Measurements from ENCODE around the gene RAPGEF4. TPM values are rescaled to one million over a fixed set of nuclear protein-coding genes. Genes with fewer than 3 reads are reported as not detected.

Gene RAPGEF4
- total RNA-seq, 1 donor: 0.36 TPM

DNA sequence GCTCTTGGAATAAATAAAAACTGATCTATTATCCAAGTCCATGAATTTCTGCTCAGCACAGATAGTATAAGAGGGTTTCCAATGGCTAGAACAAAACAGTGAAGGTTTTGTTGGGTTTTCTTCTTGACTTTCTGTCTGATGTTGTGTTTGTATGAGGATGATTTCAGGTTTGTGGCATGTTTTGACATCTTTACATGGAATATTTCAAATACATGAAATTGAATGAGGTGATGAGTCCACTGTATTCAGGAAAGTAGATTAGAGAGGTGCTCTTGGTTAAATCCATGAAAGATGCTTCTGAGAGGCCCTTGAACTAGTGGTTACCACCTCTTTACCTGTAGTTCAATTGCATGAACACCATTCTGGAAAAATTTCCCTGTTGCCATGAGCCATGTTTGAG is 84.3 kb downstream of the RAPGEF4 start:
- Histone ChIP-seq H2AFZ (ENCODE audit: low read length) (no peak overlapping the region), H3K79me2 (ENCODE audit: insufficient read depth, low read length) (no peaks in the 10 kb centered on the region), H3K4me3 (ENCODE audit: insufficient read depth, low read length) (no peak overlapping the region), H3K27ac (ENCODE audit: low read depth, low read length) (no peak overlapping the region), H3K4me2 (ENCODE audit: insufficient read depth, low read length) (no peak overlapping the region), H4K20me1 (ENCODE audit: insufficient read depth, low read length) (no peaks in the 10 kb centered on the region), H3K27me3 (ENCODE audit: insufficient read depth, low read length) (peaks cover 7% of the 10 kb centered on the region), H3K36me3 (ENCODE audit: insufficient read depth, low read length) (no peaks in the 10 kb centered on the region), H3K9me3 (ENCODE audit: low read depth, low read length) (no peaks in the 10 kb centered on the region), H3K4me1 (ENCODE audit: insufficient read depth, low read length) (peaks cover 5% of the 10 kb centered on the region)
- DNase-seq (ENCODE audit: insufficient read length, low spot score, missing footprints): no peak
- TF ChIP-seq, protein P1, sequence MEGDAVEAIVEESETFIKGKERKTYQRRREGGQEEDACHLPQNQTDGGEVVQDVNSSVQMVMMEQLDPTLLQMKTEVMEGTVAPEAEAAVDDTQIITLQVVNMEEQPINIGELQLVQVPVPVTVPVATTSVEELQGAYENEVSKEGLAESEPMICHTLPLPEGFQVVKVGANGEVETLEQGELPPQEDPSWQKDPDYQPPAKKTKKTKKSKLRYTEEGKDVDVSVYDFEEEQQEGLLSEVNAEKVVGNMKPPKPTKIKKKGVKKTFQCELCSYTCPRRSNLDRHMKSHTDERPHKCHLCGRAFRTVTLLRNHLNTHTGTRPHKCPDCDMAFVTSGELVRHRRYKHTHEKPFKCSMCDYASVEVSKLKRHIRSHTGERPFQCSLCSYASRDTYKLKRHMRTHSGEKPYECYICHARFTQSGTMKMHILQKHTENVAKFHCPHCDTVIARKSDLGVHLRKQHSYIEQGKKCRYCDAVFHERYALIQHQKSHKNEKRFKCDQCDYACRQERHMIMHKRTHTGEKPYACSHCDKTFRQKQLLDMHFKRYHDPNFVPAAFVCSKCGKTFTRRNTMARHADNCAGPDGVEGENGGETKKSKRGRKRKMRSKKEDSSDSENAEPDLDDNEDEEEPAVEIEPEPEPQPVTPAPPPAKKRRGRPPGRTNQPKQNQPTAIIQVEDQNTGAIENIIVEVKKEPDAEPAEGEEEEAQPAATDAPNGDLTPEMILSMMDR (IDR thresholded peaks at IDR 0.05; ENCODE audit: extremely low read depth, low read depth, low read length): no peak

DNA sequence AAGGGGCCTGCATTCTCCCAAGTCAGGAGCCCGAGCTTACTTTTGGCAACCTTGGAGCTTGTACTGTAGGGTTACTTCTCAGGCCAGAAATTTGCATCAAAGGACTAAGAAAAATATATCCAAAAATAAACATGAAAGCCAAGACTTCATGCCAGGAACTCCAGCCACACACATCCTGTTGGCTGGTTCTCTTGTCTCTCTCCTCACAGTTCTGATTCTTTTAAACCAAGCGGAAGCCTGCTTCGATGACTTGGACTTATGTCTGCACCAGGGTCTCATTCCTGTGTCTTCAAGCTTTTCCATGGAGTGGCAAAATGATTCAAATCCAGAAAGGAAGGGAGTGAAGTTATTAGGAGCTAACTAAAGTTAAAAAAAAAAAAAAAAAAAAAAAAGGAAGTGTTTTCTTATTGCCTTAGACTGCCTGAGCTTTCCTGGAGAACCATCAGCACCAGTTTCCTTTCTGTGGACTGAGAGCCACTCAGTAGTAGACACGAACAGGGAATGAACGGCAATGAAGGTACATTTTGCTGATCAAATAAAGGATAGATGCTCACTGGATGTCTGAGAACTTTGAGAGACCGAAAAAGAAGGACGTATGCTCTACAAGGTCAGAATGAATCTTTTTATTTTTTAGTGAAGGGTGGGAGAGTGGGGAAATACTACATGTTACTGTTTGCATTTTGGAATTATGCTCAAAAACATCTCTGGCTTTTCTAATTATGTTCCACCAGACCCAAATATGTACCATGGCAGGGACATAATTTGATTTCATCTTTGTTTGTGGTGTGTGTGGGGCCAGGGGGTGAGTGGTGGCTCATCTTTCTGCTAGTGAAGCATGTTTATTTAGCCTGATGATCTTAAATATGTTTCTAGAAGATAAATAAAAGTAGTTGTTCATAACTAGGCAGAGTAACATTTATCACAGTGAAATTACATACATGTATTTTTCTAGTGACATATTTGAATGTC is 86.0 kb downstream of the RAPGEF4 start:
- peak; percentile 72 for DNase-seq (ENCODE audit: insufficient read length, low spot score, missing footprints)
- H3K4me2 ChIP-seq (ENCODE audit: insufficient read depth, low read length): no peak overlapping the region
- no peaks in the 10 kb centered on the region for H3K79me2 ChIP-seq (ENCODE audit: insufficient read depth, low read length)
- H2AFZ ChIP-seq (ENCODE audit: low read length): peak overlapping the region; percentile 54
- peaks cover 7% of the 10 kb centered on the region for H3K27me3 ChIP-seq (ENCODE audit: insufficient read depth, low read length)
- no peak overlapping the region for H3K4me3 ChIP-seq (ENCODE audit: insufficient read depth, low read length)
- no peak overlapping the region for H3K27ac ChIP-seq (ENCODE audit: low read depth, low read length)
- H3K36me3 ChIP-seq (ENCODE audit: insufficient read depth, low read length): no peaks in the 10 kb centered on the region
- TF ChIP-seq, protein P1 (IDR thresholded peaks at IDR 0.05; ENCODE audit: extremely low read depth, low read depth, low read length): no peak
- peaks cover 5% of the 10 kb centered on the region for H3K4me1 ChIP-seq (ENCODE audit: insufficient read depth, low read length)
- no peaks in the 10 kb centered on the region for H4K20me1 ChIP-seq (ENCODE audit: insufficient read depth, low read length)
- no peaks in the 10 kb centered on the region for H3K9me3 ChIP-seq (ENCODE audit: low read depth, low read length)

DNA sequence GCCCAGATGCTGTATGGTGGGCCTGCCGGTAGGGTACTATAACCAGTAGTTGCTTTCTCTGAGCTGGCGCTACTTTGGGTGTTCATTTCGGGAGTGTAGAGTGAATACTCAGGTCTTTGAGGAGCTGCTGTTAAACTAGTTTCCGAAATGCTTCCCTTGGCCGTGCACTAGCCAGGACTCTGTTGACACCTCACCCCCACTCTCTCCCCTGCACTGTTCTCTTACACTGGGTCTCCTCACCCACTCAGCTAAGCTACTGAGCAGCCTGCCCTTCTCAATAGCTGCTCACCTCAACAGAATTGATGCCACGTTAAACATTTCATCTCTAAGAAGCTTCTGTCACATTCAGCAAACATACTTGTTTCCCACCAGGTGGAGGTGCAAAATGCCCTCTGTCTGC is 86.9 kb downstream of the RAPGEF4 start:
- H3K27me3 ChIP-seq (ENCODE audit: insufficient read depth, low read length): peaks cover 7% of the 10 kb centered on the region
- no peak for DNase-seq (ENCODE audit: insufficient read length, low spot score, missing footprints)
- H3K9me3 ChIP-seq (ENCODE audit: low read depth, low read length): no peaks in the 10 kb centered on the region
- peaks cover 5% of the 10 kb centered on the region for H3K4me1 ChIP-seq (ENCODE audit: insufficient read depth, low read length)
- H3K4me2 ChIP-seq (ENCODE audit: insufficient read depth, low read length): no peak overlapping the region
- H3K4me3 ChIP-seq (ENCODE audit: insufficient read depth, low read length): no peak overlapping the region
- no peaks in the 10 kb centered on the region for H3K79me2 ChIP-seq (ENCODE audit: insufficient read depth, low read length)
- no peaks in the 10 kb centered on the region for H4K20me1 ChIP-seq (ENCODE audit: insufficient read depth, low read length)
- no peaks in the 10 kb centered on the region for H3K36me3 ChIP-seq (ENCODE audit: insufficient read depth, low read length)
- no peak overlapping the region for H3K27ac ChIP-seq (ENCODE audit: low read depth, low read length)
- TF ChIP-seq, protein P1 (IDR thresholded peaks at IDR 0.05; ENCODE audit: extremely low read depth, low read depth, low read length): no peak
- H2AFZ ChIP-seq (ENCODE audit: low read length): peak overlapping the region; percentile 16

DNA sequence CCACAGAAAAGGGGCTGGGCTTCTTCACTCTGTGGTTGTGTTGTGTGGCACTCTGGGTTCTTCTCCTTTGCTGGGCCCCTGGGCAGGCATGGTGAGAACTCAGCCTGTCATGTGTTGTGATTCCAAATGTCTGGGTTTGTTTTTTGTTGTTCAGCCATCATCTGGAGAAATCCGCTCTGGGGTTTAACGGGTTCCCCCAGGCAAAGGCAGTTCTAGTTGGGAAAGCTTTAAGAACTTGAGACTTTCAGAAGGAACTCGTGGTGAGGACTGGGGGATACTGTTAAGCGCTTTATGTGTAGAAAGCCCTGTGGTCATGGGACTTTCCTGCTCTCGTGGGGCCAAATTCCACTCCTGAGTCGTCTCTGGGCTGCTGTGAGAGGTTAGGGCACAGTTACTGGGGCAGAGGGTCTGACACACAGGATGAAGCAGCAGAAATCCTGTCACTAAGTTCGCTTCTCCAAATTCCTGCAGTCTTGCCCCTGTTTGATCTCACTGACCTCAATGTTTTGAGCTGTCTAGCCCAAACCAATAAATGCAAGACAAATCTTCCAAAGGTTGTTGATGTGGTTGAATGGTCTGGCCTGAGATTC is 87.7 kb downstream of the RAPGEF4 start:
- Histone ChIP-seq H4K20me1 (ENCODE audit: insufficient read depth, low read length) (no peaks in the 10 kb centered on the region), H3K27ac (ENCODE audit: low read depth, low read length) (no peak overlapping the region), H3K36me3 (ENCODE audit: insufficient read depth, low read length) (no peaks in the 10 kb centered on the region), H3K9me3 (ENCODE audit: low read depth, low read length) (no peaks in the 10 kb centered on the region), H2AFZ (ENCODE audit: low read length) (peak overlapping the region; percentile 16), H3K4me2 (ENCODE audit: insufficient read depth, low read length) (no peak overlapping the region), H3K79me2 (ENCODE audit: insufficient read depth, low read length) (no peaks in the 10 kb centered on the region), H3K27me3 (ENCODE audit: insufficient read depth, low read length) (peaks cover 7% of the 10 kb centered on the region), H3K4me3 (ENCODE audit: insufficient read depth, low read length) (no peak overlapping the region), H3K4me1 (ENCODE audit: insufficient read depth, low read length) (peaks cover 5% of the 10 kb centered on the region)
- TF ChIP-seq, protein P1 (IDR thresholded peaks at IDR 0.05; ENCODE audit: extremely low read depth, low read depth, low read length): no peak
- no peak for DNase-seq (ENCODE audit: insufficient read length, low spot score, missing footprints)
